GM10847 (cell line): ENCODE data around the gene FUBP3.

Source experiments
- POLR2A ChIP-seq: IDR thresholded peaks from 2 replicates; pipeline ENCODE4 v1.6.1; 2011; ENCODE audit not compliant: insufficient read length; ENCODE audit errors: extremely low read depth

Gene FUBP3

DNA sequence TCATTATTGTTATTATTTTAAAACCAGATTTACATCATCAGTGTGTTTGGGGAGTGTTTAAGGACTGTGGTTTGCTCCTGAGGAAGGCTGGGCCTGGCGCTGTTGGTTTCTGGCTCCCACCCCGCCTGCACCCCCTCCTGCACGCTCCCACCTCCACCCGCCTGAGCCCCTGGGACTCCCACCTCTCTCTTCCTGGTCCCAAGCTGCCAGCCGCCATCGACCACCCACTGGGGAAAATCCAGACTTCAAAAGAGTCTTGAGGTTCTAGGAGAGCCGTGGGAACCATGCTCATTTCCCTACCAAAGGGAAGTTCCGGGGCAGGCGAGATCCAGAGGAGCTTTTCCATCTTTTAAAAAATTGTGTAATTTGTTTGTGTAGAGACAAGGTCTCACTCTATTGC, 35.0 kb upstream of the FUBP3 start:
- no peak for TF ChIP-seq POLR2A

DNA sequence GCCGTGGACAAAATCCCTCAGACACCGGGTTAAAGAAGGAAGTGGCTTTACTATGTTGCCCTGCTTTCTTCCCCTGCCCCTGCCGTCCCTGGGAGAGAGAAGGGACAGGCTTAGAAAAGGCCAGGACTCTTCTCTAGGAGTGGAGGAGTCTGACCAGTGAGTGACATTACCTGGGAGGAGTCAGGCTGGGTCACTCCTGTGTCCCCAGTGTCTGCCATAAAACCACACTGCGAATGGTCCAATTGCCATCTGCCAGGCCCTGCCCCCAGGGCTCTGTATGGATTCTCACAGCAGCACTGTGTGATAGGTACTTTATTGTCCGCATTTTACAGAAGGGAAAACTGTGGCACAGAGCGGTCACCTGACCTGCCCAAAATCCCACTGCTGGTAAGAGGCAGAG, 31.3 kb upstream of the FUBP3 start:
- TF ChIP-seq POLR2A = no peak

DNA sequence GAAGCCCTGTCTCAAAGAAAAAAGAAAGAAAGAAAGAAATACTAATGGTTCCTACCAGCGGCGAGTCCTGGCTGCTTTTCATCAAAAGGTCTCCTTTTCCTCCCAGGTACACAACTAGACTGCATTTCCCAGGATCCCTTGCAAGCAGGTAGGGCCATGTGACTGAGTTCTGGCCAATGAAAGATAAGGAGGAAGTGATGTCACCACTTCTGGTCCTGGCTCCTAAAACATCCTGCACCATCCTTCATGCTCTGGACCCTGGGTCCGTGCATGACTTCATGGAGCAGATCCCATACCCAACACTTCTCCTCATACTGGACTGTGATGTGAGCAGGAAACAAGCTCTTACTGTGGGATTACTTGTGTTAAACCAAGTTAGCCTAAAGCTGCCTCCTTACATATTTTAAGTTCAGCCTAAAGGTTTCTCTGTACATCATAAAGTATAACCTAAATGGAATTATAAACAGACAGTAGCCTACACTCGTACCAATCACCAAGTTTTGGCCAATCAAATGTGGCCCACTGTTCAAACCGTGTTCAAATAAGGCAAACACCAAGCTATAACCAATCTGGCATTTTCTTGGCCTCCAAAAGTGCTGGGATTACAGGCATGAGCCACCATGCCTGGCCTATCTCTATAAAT, 30.2 kb upstream of the FUBP3 start:
- TF ChIP-seq POLR2A = no peak

DNA sequence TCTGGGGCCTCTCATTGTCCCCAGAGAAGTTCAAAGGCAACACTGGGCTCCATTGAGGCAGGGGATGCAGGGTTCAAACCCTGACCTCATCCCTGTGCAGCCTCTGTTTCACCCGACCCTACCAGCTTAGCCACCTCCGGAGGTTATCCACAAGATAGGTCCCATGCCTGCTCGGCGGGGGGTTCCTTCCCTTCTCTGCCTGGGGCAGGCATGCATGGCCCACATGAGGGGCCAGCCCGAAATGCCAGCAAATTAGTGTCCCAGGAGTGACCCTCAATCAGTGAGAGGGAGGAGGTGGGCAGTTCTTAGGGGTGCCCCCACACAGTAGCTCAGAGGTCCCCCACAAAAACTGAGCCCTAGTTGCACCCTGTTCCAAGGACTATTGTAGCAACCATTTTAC, 24.8 kb upstream of the FUBP3 start:
- no peak for TF ChIP-seq POLR2A

DNA sequence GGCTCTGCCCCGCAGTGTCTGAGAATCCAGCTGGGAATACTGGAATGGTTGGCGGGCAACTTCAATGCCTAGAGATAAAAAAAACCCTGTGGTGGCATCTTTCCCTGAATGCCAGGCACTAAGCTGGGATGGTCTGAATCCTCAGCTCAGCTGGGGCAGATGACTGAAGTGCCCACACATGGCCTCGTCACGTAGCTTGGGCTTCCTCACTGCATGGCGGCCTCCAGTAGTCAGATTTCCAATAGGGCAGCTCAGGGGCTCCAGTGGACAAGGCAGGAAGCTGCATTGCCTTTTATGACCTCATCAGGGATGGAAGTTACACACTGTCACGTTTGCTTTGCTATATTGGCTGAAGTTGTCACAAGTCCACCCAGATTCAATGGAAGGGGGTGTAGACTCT, 24.3 kb upstream of the FUBP3 start:
- no peak for TF ChIP-seq POLR2A

DNA sequence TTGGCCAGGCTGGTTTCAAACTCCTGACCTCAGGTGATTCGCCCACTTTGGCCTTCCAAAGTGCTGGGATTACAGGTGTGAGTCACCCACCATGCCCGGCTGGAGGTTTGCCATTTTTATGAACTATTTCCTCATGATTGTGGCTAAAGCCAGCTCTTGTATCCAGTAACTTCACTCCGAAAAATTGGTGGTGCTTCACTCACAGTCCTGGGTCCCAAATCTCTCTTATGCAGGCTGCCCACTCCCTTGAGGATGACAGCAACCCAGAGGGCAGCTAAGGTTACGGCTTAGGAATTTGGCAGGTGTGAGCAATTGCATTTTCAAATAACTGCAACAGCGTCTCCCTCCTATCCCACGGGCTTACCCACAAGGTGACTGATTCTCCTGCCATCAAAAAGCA, 23.4 kb upstream of the FUBP3 start:
- no peak for TF ChIP-seq POLR2A

DNA sequence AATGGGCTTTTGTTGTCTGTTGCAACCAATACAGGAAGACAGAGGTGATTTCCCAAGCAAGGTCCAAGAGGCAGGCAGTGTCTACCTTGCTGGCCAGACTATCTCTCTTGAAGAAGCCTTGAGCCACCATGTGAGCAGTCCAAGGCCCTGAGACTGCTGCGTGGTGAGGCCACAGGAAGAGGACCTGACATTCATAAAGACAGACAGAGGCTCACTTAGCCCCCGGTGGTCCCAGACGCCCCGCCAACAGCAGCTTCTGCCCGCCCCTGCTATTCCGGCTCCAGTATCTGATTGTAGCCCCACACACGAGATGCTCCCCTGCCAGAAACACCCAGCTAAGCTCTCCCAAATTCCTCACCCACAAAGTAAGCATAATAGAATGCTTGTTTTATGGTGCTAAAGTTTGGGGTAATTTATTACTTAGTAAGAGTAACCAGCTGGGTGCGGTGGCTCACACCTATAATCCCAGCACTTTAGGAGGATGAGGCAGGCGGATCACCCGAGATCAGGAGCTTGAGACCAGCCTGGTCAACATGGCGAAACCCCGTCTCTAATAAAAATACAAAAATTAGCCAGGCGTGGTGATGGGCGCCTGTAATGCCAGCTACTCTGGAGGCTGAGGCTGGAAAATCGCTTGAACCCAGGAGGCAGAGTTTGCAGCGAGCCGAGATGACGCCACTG, 22.8 kb upstream of the FUBP3 start:
- no peak for TF ChIP-seq POLR2A

DNA sequence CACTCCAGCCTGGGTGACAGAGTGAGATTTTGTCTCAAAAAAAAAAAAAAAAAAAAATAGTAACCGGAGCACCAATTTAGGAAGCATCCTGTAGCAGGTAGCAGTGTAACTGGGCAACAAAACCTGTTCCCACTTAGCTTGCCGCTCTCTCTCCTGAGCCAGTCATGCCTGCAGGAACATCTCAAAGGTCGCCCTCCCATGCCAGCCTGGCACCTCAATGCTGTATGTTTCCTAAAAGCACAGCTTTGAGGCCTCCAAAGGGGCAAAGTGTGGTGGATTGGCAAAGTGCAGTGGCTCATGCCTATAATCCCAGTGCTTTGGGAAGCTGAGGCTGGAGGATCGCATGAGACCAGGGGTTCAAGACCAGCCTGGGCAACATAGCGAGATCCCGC, 22.3 kb upstream of the FUBP3 start:
- no peak for TF ChIP-seq POLR2A

DNA sequence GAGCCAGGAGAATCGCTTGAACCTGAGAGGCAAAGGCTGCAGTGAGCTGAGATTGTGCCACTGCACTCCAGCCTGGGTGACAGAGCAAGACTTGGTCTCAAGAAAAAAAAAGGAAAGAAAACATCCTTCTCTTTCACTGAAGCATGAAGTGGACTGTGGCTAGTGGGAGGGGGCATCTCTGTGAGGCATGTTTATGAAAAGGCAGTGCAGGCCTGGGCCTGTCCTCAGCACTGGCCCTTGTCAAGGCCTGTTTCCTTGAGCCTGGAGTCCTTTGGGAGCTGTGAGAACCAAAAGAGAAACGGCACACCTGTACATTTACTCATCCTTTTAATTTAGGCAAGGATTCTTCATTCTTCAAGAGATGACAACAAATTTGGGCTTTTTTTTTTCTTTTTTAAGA, 18.3 kb upstream of the FUBP3 start:
- TF ChIP-seq POLR2A = no peak

DNA sequence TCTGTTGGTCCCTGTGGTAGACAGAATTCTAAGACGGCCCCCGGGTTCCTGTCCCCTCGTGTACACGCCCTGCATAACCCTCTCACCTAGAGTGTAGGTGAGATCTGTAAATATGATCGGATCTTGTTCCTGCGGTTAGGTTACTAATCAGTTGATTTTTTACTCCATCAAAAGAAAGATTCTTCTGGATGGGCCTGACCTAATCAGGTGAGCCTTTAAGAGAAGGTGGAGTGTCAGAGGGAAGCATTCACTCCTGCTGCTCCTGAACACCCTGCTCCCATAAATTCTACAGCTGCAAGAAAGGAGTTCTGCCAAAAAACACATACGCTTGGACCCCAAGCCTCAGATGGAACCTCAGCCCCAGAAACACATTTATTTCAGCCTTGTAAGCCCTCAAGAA, 15.6 kb upstream of the FUBP3 start:
- no peak for TF ChIP-seq POLR2A

DNA sequence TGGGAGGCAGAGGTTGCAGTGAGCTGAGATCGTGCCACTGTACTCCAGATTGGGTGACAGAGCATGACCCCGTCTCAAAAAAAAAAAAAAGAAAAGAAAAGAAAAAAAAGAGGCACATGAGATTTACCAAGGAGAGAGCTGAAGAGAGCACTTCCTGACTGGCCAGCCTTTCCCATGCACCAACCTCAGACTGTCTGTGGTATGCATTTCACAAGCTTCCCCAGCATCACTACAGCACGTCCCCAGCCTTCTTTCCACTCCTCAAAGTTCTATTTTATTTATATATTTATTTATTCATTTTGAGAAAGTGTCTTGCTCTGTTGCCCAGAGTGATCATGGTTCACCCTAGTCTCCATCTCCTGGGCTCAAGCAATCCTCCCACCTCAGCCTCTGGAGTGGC, 13.6 kb upstream of the FUBP3 start:
- TF ChIP-seq POLR2A = no peak

DNA sequence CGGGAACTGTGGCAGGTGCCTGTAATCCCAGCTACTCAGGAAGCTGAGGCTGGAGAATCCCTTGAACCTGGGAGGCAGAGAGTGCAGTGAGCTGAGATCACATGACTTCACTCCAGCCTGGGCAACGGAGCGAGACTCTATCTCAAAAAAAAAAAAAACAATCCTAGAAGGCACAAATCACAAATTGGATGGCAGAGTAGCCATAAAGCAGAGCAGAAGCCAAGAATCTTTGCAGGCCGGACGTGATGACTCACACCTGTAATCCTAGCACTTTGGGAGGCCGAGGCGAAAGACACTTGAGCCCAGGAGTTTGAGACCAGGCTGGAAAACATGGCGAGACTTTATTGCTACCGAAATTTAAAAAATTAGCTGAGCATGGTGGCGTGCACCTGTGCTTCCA, 9.2 kb upstream of the FUBP3 start:
- TF ChIP-seq POLR2A = no peak

DNA sequence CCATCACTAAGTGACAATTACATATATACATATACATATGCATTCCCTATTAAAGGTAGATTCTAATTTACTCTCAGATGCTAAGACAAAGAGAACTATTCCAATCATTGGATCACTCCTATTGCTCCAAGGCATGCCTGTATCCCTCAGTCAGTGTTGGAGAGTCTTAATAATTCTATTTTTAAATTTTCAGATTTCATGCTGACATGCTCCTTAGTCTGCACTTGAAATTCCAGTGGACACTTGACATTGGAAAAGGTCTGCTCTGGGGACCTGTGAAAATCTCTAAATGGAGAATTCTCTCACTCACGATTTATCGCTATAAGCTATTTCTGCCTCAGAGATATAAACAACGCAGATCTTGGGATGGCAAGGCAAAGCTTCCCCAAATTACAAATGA, 3.9 kb upstream of the FUBP3 start:
- TF ChIP-seq POLR2A = no peak

DNA sequence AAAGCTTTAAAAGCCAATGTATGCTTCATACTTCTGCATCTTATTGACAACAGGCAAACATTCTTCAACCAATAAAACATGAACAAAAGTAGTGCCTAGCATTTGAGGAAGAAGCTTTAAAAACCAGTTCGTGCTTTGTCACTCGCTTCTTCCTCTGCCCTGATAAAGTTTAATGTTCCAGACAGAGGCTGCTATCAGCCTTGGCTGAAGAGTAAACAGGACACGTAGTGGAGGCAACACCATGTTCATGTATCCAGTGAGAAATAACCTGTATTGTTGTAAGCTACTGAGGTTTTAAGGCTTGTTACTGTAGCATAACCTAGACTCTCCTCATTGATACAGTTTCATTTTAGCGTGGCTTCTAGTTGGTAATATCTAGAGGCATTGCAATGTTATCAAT, 3.2 kb upstream of the FUBP3 start:
- no peak for TF ChIP-seq POLR2A

DNA sequence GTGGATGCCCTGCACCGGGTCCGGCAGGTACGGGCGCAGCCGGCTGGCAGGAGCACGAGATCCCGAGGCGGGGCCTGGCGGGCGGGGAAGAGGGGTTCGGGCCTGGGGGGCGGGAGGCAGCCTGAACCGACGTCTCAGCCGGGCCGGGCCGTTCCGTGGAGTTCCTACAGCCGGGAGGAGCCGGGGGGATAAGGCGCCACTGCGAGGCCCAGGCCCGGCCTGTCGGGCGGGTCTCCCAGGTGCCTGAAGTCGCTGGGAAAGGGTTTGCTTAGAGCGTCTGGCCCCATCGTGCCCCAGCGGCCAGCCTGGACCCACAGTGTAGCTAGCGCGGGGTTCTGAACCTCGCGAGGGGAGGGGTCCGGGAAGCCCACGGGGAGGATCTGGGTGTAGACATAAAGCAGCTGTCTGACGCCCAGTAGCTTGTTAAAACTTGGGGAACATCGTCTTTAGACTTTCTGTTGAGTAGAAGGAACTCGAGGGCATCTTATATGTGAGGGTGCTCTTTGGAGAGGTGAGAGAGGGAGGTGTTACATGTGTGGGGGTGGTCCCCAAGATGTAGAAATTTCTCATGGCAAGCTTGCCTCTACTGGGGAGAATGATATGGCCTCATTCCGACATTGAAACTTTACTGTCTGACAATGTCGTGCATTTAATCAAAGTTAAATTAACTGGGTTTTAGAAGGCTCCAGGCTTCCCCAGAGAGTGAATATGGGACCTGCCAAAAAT, 524 bp downstream of the FUBP3 start:
- TF ChIP-seq POLR2A = no peak

DNA sequence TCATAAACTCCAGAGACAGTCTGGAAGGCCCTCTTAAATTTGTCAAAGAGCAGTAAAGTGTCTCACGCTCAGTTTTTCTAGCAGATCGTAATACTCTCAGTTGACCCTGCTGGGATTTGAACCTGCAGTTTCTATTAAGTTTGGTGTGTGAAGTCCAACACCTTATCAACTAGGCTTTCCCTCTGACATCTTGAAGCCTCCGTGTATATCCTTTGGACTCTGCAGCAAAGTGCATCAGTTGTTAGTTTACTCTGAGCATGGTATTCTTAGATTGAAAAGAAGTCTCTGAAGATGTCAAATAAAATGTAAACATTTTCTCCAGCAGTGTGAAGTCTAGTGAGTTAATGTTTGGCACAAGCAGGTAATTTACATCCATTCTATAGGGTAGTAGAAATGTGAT, 2.4 kb downstream of the FUBP3 start:
- no peak for TF ChIP-seq POLR2A
